ENCODE measurements around the gene IGFL1. TPM values are rescaled to one million over a fixed set of nuclear protein-coding genes. Genes with fewer than 3 reads are reported as not detected.
"Not testable (repeated sequence)": the region's sequence is repeated elsewhere in the genome, so short reads cannot be mapped to it uniquely, and the experiment has no call there.

Gene IGFL1
- total and polyA plus RNA-seq, 2 donors = 0.99 to 26.9 TPM

DNA sequence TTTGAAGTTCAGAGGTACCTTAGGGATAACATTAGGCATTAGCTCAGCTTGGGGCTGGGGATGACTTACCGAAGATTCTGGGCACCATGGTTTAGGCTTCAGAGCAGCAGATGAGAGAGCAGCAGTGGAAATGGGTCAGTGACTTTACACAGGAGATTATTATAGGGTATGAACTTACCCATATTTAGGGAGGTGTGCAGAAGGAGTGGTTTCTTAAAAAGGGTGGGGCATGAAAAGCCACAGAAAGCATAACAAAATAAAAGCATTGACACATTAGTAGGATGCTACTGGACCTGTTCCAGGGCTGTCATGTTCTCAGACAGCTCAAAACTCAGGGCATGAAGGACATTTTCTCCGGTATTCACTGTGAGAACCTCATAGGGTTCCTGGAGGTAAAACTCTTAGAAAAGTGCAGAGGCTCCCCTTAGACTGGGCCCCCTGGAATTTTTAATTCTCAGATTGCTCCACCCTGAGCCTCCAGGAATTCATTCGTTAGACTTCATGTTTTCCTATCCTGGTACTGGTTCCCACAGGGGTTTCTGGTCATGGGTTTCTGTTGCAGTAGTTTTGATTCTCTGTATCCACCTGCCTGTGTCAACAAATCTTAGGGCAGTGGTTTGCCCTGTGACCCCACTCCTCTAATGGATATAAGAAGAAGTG lies 20.7 kb downstream of the IGFL1 start:
- H3K4me3 ChIP-seq (ENCODE audit: low read length in 2 of 2) = no peak overlapping the region
- DNase-seq (ENCODE audit: low read depth in 6 of 9, low spot score in 9 of 9) = no peak
- H3K9me3 ChIP-seq (ENCODE audit: control insufficient read depth in 2 of 2, insufficient read depth in 1 of 2, low read length in 1 of 2) = no peaks in the 10 kb centered on the region
- H3K4me1 ChIP-seq (ENCODE audit: control insufficient read depth in 2 of 2, insufficient read depth in 2 of 2, low read length in 2 of 2) = no peaks in the 10 kb centered on the region
- no peak overlapping the region for H3K27ac ChIP-seq (ENCODE audit: low read depth in 1 of 2, low read length in 1 of 2)
- no peaks in the 10 kb centered on the region for H3K36me3 ChIP-seq (ENCODE audit: control insufficient read depth in 2 of 2, insufficient read depth in 2 of 2, low read length in 1 of 2)
- 75% methylated on average over 3 of the region's 3 CpGs for WGBS
- H3K27me3 ChIP-seq (ENCODE audit: control insufficient read depth in 2 of 2, insufficient read depth in 1 of 2, low read length in 1 of 2) = peaks cover 0 to 2% of the 10 kb centered on the region in 2 donors

DNA sequence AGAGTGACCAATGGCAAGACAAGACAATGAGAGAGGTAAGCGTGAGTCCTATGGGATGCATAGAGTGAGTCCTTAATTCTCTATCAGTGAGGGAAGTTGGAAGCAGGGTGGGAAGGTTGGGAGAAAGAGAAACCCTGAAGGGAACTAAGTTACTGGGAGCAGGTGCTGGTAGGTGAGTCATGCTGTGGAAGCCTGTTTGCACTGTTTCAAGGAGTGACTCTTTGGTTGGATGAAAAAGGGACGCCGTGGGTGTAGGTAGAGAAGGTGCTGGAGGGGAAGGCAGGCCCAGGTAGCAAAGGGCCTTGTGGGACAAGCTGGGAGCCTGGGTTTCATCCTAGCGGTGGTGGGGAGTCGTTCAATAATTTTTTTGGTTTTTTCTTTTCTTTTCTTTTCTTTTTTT lies 21.9 kb downstream of the IGFL1 start:
- Histone ChIP-seq H3K4me3 (ENCODE audit: low read length in 2 of 2) (no peak overlapping the region), H3K27me3 (ENCODE audit: control insufficient read depth in 2 of 2, insufficient read depth in 1 of 2, low read length in 1 of 2) (no peaks in the 10 kb centered on the region), H3K27ac (ENCODE audit: low read depth in 1 of 2, low read length in 1 of 2) (no peak overlapping the region), H3K36me3 (ENCODE audit: control insufficient read depth in 2 of 2, insufficient read depth in 2 of 2, low read length in 1 of 2) (no peaks in the 10 kb centered on the region), H3K9me3 (ENCODE audit: control insufficient read depth in 2 of 2, insufficient read depth in 1 of 2, low read length in 1 of 2) (no peaks in the 10 kb centered on the region), H3K4me1 (ENCODE audit: control insufficient read depth in 2 of 2, insufficient read depth in 2 of 2, low read length in 2 of 2) (no peaks in the 10 kb centered on the region)
- 88% methylated on average over 5 of the region's 5 CpGs for WGBS
- no peak for DNase-seq (ENCODE audit: low read depth in 6 of 9, low spot score in 9 of 9)

DNA sequence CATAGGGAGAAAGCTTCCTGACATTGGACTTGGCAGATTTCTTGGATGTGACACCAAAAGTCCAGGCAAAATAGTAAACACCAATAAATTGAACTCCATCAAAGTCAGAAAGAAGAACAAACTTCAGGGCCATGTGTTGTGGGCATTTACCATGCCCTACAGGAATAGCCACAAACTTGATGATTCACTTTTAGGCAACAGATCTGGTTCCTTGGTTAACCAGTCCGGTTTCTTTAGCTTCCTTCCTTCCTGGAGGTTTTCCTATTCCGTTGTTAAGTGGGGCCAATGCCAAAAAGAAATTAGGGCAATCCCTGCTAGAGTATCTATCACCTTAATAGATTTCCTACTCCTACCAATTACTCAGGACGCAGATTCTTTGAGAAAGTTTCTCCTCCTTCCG lies 25.2 kb downstream of the IGFL1 start:
- Histone ChIP-seq H3K9me3 (ENCODE audit: control insufficient read depth in 2 of 2, insufficient read depth in 1 of 2, low read length in 1 of 2) (no peaks in the 10 kb centered on the region), H3K27me3 (ENCODE audit: control insufficient read depth in 2 of 2, insufficient read depth in 1 of 2, low read length in 1 of 2) (no peaks in the 10 kb centered on the region), H3K4me1 (ENCODE audit: control insufficient read depth in 2 of 2, insufficient read depth in 2 of 2, low read length in 2 of 2) (no peaks in the 10 kb centered on the region), H3K36me3 (ENCODE audit: control insufficient read depth in 2 of 2, insufficient read depth in 2 of 2, low read length in 1 of 2) (no peaks in the 10 kb centered on the region), H3K4me3 (ENCODE audit: low read length in 2 of 2) (no peak overlapping the region), H3K27ac (ENCODE audit: low read depth in 1 of 2, low read length in 1 of 2) (no peak overlapping the region)
- 54% methylated on average over 4 of the region's 4 CpGs for WGBS
- no peak for DNase-seq (ENCODE audit: low read depth in 6 of 9, low spot score in 9 of 9)

DNA sequence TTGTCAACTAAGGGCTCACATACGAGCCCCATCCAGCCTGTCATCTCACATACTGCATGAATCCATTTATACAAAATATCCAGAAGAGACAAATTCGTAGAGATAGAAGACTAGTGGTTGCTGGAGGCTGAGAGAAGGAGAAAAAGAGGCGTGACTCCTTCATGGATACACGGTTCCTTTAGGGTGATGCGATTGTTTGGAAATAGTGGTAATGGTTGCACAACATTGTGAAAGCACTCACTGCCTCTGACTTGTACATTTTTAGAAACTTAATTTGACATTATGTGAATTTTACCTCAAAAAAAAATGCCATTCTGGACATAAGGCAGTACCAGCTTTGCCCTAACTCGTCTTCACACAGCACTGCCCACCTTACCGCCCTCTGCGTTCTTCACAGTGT lies 27.3 kb downstream of the IGFL1 start:
- no peak for DNase-seq (ENCODE audit: low read depth in 6 of 9, low spot score in 9 of 9)
- H3K36me3 ChIP-seq (ENCODE audit: control insufficient read depth in 2 of 2, insufficient read depth in 2 of 2, low read length in 1 of 2) = no peaks in the 10 kb centered on the region
- no peaks in the 10 kb centered on the region for H3K27me3 ChIP-seq (ENCODE audit: control insufficient read depth in 2 of 2, insufficient read depth in 1 of 2, low read length in 1 of 2)
- 85% methylated on average over 8 of the region's 8 CpGs for WGBS
- H3K4me3 ChIP-seq (ENCODE audit: low read length in 2 of 2) = no peak overlapping the region
- H3K27ac ChIP-seq (ENCODE audit: low read depth in 1 of 2, low read length in 1 of 2) = no peak overlapping the region
- no peaks in the 10 kb centered on the region for H3K4me1 ChIP-seq (ENCODE audit: control insufficient read depth in 2 of 2, insufficient read depth in 2 of 2, low read length in 2 of 2)
- H3K9me3 ChIP-seq (ENCODE audit: control insufficient read depth in 2 of 2, insufficient read depth in 1 of 2, low read length in 1 of 2) = no peaks in the 10 kb centered on the region

DNA sequence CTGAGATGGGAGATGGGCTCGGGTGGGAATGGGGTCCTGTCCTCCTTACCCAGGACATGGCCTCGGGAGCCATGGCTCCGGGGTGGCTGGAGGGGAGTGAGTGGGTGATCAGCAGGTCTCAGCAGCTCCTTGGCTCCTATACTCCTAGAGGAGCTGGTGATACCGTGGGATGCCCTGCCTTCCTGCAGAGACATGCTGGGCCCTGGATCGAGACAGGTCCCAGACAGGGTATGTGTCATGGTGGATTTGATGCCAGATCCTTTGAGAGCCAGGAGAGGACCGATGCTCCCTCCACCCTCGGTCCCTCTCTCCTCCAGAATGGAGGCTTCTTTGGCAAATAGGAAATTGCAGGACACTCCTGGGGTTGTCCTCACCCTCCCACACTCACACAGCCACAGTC lies 32.0 kb downstream of the IGFL1 start:
- not testable (repeated sequence) for H3K4me3 ChIP-seq (ENCODE audit: low read length in 2 of 2); H3K9me3 ChIP-seq (ENCODE audit: control insufficient read depth in 2 of 2, insufficient read depth in 1 of 2, low read length in 1 of 2); DNase-seq (ENCODE audit: low read depth in 6 of 9, low spot score in 9 of 9); H3K27ac ChIP-seq (ENCODE audit: low read depth in 1 of 2, low read length in 1 of 2); H3K36me3 ChIP-seq (ENCODE audit: control insufficient read depth in 2 of 2, insufficient read depth in 2 of 2, low read length in 1 of 2); H3K4me1 ChIP-seq (ENCODE audit: control insufficient read depth in 2 of 2, insufficient read depth in 2 of 2, low read length in 2 of 2); H3K27me3 ChIP-seq (ENCODE audit: control insufficient read depth in 2 of 2, insufficient read depth in 1 of 2, low read length in 1 of 2)
- 84% methylated on average over 7 of the region's 7 CpGs for WGBS

DNA sequence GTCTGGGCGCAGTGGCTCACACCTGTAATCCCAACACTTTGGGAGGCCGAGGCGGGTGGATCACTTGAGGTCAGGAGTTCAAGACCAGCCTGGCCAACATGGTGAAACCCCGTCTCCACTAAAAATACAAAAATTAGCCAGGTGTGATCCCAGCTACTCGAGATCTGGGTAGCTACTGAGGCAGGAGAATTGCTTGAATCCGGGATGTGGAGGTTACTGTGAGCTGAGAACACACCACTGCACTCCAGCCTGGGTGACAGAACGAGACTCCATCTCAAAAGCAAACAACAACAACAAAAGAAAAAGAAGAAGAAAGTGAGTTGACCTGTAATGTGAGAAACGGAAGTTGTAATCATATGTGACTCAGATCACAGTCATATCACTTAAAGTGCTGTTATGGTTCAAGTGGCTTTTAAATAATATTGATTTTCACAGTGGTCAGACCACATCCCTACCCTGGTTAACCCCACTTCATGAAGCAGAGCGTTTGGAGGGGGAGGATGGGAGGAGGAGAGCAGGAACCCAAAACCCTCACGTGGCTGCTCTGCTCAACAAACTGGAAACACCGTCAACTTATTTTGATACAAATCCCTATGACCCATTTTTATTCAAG lies 33.2 kb downstream of the IGFL1 start:
- H3K9me3 ChIP-seq (ENCODE audit: control insufficient read depth in 2 of 2, insufficient read depth in 1 of 2, low read length in 1 of 2); DNase-seq (ENCODE audit: low read depth in 6 of 9, low spot score in 9 of 9); H3K4me3 ChIP-seq (ENCODE audit: low read length in 2 of 2); H3K36me3 ChIP-seq (ENCODE audit: control insufficient read depth in 2 of 2, insufficient read depth in 2 of 2, low read length in 1 of 2); H3K4me1 ChIP-seq (ENCODE audit: control insufficient read depth in 2 of 2, insufficient read depth in 2 of 2, low read length in 2 of 2); H3K27me3 ChIP-seq (ENCODE audit: control insufficient read depth in 2 of 2, insufficient read depth in 1 of 2, low read length in 1 of 2); H3K27ac ChIP-seq (ENCODE audit: low read depth in 1 of 2, low read length in 1 of 2): not testable (repeated sequence)
- WGBS = 57% methylated on average over 11 of the region's 11 CpGs

DNA sequence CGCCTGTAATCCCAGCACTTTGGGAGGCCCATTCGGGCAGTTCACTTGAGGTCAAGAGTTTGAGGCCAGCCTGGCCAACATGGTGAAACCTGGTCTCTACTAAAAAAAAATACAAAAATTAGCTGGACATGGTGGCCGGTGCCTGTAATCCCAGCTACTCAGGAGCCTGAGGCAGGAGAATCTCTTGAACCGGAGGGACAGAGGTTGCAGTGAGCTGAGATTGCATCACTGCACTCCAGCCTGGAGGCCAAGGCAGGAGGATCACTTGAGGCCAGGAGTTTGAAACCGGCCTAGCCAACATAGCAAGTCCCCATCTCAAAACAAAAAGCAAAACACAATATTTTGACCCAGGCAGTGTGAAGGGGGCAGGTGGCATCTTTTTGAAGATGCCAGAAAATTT lies 35.3 kb downstream of the IGFL1 start:
- WGBS = 83% methylated on average over 5 of the region's 5 CpGs
- not testable (repeated sequence) for H3K36me3 ChIP-seq (ENCODE audit: control insufficient read depth in 2 of 2, insufficient read depth in 2 of 2, low read length in 1 of 2); H3K4me1 ChIP-seq (ENCODE audit: control insufficient read depth in 2 of 2, insufficient read depth in 2 of 2, low read length in 2 of 2); DNase-seq (ENCODE audit: low read depth in 6 of 9, low spot score in 9 of 9); H3K27me3 ChIP-seq (ENCODE audit: control insufficient read depth in 2 of 2, insufficient read depth in 1 of 2, low read length in 1 of 2); H3K27ac ChIP-seq (ENCODE audit: low read depth in 1 of 2, low read length in 1 of 2); H3K9me3 ChIP-seq (ENCODE audit: control insufficient read depth in 2 of 2, insufficient read depth in 1 of 2, low read length in 1 of 2); H3K4me3 ChIP-seq (ENCODE audit: low read length in 2 of 2)

DNA sequence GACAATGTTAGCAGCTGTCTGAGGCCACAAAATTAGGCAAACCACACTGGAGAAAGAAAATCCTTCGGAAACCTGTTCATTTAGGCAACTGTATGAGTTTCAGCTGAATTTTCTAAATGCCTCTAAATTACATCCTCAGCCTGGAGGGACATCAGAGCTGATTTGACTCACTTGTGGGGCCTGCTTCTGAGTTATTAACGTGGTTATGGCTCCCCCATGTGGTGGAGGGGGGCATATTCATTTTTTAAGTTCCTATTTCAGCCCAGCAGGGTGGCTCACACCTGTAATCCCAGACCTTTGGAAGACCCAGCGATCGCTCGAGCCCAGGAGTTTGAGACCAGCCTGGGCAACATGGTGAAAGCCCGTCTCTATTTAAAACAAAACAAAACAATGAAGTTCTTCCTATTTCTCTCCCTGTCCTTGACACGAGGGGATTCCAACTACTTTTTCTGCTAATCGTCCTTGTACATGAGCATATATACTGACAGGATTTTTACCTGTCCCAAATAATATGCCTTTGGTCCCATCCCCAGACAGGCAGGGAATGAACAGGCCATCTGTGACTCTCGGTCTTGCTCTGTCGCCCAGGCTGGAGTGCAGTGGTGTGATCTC lies 35.8 kb downstream of the IGFL1 start:
- peaks cover 2 to 11% of the 10 kb centered on the region in 2 donors for H3K27me3 ChIP-seq (ENCODE audit: control insufficient read depth in 2 of 2, insufficient read depth in 1 of 2, low read length in 1 of 2)

DNA sequence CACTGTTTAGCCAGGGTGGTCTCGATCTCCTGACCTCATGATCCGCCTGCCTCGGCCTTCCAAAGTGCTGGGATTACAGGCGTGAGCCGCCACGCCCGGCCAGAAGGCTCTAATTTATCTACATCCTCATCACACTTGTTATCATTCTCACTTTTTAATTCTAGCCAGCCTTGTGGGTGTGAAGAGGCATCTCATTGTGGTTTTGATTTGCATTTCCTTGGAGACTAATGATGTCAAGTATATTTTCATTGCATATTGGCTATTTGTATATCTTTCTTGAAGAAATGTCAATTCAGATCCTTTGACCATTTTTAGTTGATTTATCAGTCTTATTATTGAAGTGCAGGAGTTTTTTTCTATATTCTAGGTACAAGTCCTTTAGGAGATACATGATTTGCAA lies 39.6 kb downstream of the IGFL1 start:
- DNase-seq (ENCODE audit: low read depth in 6 of 9, low spot score in 9 of 9) = no peak
- Histone ChIP-seq H3K4me3 (ENCODE audit: low read length in 2 of 2) (no peak overlapping the region), H3K4me1 (ENCODE audit: control insufficient read depth in 2 of 2, insufficient read depth in 2 of 2, low read length in 2 of 2) (no peaks in the 10 kb centered on the region), H3K27me3 (ENCODE audit: control insufficient read depth in 2 of 2, insufficient read depth in 1 of 2, low read length in 1 of 2) (peaks cover 2 to 31% of the 10 kb centered on the region in 2 donors), H3K36me3 (ENCODE audit: control insufficient read depth in 2 of 2, insufficient read depth in 2 of 2, low read length in 1 of 2) (no peaks in the 10 kb centered on the region), H3K9me3 (ENCODE audit: control insufficient read depth in 2 of 2, insufficient read depth in 1 of 2, low read length in 1 of 2) (no peaks in the 10 kb centered on the region), H3K27ac (ENCODE audit: low read depth in 1 of 2, low read length in 1 of 2) (no peak overlapping the region)
- 93% methylated on average over 7 of the region's 7 CpGs for WGBS

More for the DNA sequence above, 35.8 kb downstream of the IGFL1 start:
- H3K27ac ChIP-seq (ENCODE audit: low read depth in 1 of 2, low read length in 1 of 2) = no peak overlapping the region
- H3K36me3 ChIP-seq (ENCODE audit: control insufficient read depth in 2 of 2, insufficient read depth in 2 of 2, low read length in 1 of 2) = no peaks in the 10 kb centered on the region
- no peaks in the 10 kb centered on the region for H3K9me3 ChIP-seq (ENCODE audit: control insufficient read depth in 2 of 2, insufficient read depth in 1 of 2, low read length in 1 of 2)
- peak; percentile 19 to 66 (median 49) for DNase-seq (ENCODE audit: low read depth in 6 of 9, low spot score in 9 of 9)
- no peak overlapping the region for H3K4me3 ChIP-seq (ENCODE audit: low read length in 2 of 2)
- 24% methylated on average over 10 of the region's 10 CpGs for WGBS
- H3K4me1 ChIP-seq (ENCODE audit: control insufficient read depth in 2 of 2, insufficient read depth in 2 of 2, low read length in 2 of 2) = no peaks in the 10 kb centered on the region

Data from thymus (tissue), 11 donors.